ENCODE results near the gene LRRIQ4. TPM values are rescaled to one million over a fixed set of nuclear protein-coding genes. Genes with fewer than 3 reads are reported as not detected.

Gene LRRIQ4
- total RNA-seq, 1 donor from 2014 or later: 0.04 TPM

DNA sequence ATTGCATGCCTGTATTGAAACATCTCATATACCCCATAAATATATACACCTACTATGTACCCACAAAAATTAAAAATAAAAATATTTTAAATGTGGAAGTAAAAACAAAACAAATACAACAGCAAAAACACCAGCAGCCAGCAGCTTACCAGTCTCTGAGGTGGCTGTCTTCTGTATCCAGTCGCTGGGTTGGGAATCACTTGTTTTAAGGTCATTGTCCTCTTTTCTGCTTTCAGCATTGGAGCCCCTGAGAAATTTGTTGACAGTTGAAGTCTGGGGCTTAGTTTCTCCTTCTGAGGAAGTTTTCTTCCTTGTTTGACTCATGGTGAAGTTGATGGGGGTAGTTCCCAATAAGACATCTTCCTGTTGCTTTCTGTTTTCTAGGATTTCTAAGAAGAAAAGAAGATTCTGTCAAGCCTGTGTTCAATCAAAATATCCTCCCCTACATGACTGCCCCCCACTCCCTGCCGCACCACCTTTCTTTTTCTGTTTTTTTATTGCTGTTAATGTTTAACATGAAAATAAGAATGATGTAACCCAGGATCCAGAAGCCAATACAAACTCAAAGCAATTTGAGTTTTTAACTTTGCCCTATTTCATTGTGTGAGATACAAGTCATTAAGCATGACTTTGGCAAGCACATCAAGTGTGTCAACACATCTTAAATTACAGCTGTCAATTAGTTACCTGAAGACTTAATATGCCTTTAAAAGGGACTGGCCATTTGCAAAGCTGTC is 57.0 kb downstream of the LRRIQ4 start, which contains the start of gene LRRC31:
TSS of gene LRRC31 (minus strand) at position 452 of the 737 bp plus-strand sequence. CDS start at position 324, 128 bp downstream.
- DNase-seq (ENCODE audit: low read depth): peak; percentile 50
- H3K4me3 ChIP-seq (ENCODE audit: low read depth, low read length): no peak within 1 kb of the TSS
- TF ChIP-seq, protein P1, sequence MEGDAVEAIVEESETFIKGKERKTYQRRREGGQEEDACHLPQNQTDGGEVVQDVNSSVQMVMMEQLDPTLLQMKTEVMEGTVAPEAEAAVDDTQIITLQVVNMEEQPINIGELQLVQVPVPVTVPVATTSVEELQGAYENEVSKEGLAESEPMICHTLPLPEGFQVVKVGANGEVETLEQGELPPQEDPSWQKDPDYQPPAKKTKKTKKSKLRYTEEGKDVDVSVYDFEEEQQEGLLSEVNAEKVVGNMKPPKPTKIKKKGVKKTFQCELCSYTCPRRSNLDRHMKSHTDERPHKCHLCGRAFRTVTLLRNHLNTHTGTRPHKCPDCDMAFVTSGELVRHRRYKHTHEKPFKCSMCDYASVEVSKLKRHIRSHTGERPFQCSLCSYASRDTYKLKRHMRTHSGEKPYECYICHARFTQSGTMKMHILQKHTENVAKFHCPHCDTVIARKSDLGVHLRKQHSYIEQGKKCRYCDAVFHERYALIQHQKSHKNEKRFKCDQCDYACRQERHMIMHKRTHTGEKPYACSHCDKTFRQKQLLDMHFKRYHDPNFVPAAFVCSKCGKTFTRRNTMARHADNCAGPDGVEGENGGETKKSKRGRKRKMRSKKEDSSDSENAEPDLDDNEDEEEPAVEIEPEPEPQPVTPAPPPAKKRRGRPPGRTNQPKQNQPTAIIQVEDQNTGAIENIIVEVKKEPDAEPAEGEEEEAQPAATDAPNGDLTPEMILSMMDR (IDR thresholded peaks at IDR 0.05; ENCODE audit: insufficient read depth, low read length, poor library complexity, severe bottlenecking): no peak
- no peaks in the 10 kb centered on the region for H3K36me3 ChIP-seq (ENCODE audit: control insufficient read depth, insufficient read depth, low read length)
- H3K27me3 ChIP-seq (ENCODE audit: control insufficient read depth, insufficient read depth, low read length): no peaks in the 10 kb centered on the region

DNA sequence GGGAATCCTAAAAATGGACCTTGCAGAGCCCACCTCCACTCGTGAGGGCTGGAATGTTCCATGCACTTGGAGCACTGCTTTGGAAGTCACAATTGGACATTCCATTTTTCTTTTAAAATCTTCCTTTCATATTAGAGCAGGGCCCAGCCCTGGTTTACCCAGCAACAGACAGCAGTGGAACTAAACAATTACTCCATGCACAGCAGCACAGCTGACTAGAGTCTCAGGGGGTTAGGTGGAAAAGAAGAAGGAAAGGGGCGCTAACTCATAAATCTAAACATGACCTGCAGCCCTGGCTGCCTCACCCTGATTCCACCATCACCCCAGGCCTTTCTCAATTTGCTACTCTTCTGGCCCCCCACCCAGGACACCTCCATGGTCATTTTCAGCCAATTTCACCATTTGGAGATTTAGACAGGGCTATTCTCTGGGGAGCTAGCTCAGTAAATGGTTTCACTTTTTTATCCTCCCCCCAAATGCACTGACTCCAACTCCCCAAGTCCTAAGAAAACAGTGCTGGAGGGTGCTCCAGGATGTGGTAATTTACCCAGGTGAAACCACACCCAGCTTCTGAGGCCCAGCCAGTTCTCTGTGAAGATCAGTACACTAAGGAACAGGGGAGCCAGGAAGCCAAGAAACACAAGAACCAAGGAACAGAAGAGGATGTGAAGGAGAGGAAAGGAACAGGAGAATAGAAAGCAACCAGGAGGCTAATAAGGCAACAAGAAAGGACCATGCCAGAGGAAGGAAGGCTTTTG is 58.6 kb downstream of the LRRIQ4 start:
- Histone ChIP-seq H3K4me3 (ENCODE audit: low read depth, low read length) (no peak overlapping the region), H3K36me3 (ENCODE audit: control insufficient read depth, insufficient read depth, low read length) (no peaks in the 10 kb centered on the region), H3K27me3 (ENCODE audit: control insufficient read depth, insufficient read depth, low read length) (no peaks in the 10 kb centered on the region)
- DNase-seq (ENCODE audit: low read depth): no peak
- TF ChIP-seq, protein P1 (IDR thresholded peaks at IDR 0.05; ENCODE audit: insufficient read depth, low read length, poor library complexity, severe bottlenecking): no peak

DNA sequence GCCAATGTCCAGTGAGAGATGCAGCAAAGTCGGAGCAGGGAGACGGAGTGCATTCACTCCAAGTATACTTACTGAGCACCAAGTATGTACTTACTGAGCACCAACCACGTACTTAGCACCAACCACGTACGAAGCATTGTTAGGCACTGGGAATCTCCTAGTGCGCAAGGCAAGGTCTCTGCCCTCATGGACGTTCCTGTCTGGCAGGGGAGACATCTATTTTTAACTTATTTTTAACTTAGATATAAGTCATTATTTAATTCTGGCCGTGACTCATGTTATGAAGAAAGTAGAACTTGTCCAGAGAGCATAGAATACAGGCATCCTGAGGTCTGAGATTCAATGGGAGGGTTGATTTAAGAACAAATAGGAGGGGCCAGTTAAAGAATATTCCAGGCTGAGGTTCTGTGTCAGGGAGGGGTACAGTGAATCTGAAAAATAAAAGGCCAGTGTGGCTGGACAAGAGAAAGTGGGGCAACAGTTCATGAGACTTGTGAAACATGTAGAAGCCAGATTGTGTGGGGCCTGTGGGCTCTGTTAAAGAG is 66.4 kb downstream of the LRRIQ4 start:
- TF ChIP-seq, protein P1 (IDR thresholded peaks at IDR 0.05; ENCODE audit: insufficient read depth, low read length, poor library complexity, severe bottlenecking): no peak
- no peak for DNase-seq (ENCODE audit: low read depth)
- Histone ChIP-seq H3K27me3 (ENCODE audit: control insufficient read depth, insufficient read depth, low read length) (no peaks in the 10 kb centered on the region), H3K36me3 (ENCODE audit: control insufficient read depth, insufficient read depth, low read length) (no peaks in the 10 kb centered on the region), H3K4me3 (ENCODE audit: low read depth, low read length) (no peak overlapping the region)

DNA sequence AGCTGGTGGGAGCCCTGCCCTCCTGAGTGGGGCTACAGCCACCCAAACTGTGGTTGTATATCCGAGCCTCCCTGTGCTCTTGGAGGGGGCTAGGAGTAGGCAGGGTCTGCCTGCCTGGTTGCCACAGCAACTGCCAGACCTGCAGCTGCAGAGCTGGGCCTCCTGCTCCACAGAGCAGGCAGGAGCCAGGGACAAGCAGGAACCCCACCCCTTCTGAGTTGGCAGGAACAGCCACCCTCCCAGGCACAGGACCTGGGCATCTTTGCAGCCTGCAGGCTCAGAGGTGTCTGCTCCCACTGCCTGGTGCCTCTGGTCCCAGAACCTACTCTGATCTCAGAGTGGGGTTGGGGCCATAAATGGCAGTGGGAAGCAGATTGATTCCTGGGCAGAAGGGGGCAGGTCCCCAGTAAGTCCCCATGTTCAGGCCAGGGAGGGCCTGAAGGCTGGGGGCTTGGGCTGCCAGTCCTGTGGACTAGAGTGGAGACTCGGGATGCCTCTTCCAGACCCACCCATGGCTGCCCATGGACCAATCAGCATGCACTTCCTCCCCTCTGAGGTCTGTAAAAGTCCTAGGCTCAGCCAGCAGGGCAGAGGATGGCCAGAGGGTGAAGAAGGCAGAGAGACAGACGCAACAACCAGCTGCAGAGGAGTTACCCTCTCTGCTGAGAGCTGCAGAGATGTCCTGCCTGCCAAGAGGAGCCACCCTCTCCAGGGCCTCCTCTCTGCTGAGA is 67.3 kb downstream of the LRRIQ4 start:
- TF ChIP-seq, protein P1 (IDR thresholded peaks at IDR 0.05; ENCODE audit: insufficient read depth, low read length, poor library complexity, severe bottlenecking): no peak

DNA sequence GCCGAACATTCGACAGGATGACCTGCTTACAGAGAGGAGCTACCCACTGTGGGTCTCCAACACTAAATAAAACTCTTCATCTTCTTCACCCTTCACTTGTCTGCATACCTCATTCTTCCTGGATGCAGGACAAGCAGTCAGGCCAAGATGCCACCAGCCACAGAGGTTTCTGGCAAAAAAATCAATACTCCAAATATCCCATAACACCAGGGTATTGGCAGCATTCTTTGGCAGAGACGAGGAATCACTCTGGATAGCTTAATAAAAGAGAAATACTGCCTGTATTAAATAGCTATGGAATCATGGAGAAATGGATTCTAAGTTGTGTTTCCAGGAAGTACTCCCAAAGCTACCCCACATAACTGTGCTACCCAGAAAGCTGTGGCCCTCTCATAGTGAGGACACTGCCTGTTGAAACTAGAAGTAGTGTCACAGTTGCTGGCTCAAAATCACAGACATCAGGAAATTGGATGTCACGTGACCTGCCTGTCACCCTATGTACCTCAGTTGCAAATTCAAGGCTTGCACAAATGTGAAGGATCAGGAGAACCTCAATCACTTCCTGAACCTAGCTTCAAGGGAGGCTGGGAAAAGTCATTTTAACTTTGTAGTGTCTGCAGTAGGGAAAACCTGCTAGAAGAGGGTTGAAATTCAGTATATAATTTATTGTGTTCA is 68.0 kb downstream of the LRRIQ4 start:
- DNase-seq (ENCODE audit: low read depth): no peak
- TF ChIP-seq, protein P1 (IDR thresholded peaks at IDR 0.05; ENCODE audit: insufficient read depth, low read length, poor library complexity, severe bottlenecking): no peak
- no peaks in the 10 kb centered on the region for H3K27me3 ChIP-seq (ENCODE audit: control insufficient read depth, insufficient read depth, low read length)
- H3K36me3 ChIP-seq (ENCODE audit: control insufficient read depth, insufficient read depth, low read length): no peaks in the 10 kb centered on the region
- H3K4me3 ChIP-seq (ENCODE audit: low read depth, low read length): no peak overlapping the region

More for the DNA sequence above, 67.3 kb downstream of the LRRIQ4 start:
- no peak overlapping the region for H3K4me3 ChIP-seq (ENCODE audit: low read depth, low read length)
- H3K27me3 ChIP-seq (ENCODE audit: control insufficient read depth, insufficient read depth, low read length): no peaks in the 10 kb centered on the region
- H3K36me3 ChIP-seq (ENCODE audit: control insufficient read depth, insufficient read depth, low read length): no peaks in the 10 kb centered on the region
- DNase-seq (ENCODE audit: low read depth): no peak
